ENCODE measurements around the gene EIF3A. TPM values are rescaled to one million over a fixed set of nuclear protein-coding genes. Genes with fewer than 3 reads are reported as not detected.
"Not testable (repeated sequence)": the region's sequence is repeated elsewhere in the genome, so short reads cannot be mapped to it uniquely, and the experiment has no call there.

EIF3A gene
- total RNA-seq, 1 donor from 2014 or later: 146 TPM

DNA sequence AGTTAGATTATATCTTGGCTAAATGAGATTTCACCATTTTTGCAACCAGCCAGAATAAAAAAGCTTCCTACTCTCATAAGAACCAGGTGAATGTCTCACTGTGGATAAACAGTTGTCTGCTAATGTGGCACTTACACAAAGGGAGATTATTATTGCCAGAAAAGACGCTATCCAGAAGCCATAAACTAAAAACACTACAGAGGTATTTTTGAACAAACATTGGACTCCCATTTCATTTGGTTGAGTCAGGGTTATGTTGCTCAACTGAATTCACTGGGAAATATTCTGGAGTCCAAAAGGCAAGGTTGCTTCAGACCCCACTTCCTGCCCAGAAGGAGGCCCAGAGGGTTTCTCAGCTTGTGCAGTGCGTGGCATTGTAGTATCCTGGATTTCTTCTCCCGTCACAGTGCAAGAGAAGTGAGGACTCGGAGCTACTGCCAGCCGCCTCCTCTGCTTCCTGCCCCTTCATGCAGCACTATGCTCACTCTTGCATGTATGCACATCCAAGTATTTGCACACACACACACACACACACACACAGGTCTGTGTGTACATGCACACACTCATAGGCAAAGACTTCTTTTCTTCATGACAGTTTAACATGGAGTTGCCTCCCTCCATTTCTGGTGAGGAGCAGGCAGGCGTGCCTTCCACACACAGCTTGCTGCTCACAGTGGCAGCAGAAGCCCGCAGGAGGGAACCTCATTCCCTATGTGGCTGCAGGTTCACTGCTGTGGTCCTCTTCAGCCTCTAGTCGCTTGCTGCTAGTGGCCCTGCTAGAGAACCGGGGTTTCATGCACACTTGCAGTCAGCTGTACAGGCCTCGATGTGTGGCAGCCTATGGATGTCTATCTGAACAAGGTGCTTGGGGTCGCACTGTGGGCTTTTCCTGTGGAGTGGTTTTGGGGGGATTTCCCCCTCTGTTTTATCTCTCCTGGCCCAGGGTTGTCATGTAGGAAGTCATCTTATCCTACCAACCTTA, 33.4 kb upstream of the EIF3A start:
- DNase-seq (ENCODE audit: extremely low spot score, unreplicated experiment): no peak
- TF ChIP-seq, protein P1, sequence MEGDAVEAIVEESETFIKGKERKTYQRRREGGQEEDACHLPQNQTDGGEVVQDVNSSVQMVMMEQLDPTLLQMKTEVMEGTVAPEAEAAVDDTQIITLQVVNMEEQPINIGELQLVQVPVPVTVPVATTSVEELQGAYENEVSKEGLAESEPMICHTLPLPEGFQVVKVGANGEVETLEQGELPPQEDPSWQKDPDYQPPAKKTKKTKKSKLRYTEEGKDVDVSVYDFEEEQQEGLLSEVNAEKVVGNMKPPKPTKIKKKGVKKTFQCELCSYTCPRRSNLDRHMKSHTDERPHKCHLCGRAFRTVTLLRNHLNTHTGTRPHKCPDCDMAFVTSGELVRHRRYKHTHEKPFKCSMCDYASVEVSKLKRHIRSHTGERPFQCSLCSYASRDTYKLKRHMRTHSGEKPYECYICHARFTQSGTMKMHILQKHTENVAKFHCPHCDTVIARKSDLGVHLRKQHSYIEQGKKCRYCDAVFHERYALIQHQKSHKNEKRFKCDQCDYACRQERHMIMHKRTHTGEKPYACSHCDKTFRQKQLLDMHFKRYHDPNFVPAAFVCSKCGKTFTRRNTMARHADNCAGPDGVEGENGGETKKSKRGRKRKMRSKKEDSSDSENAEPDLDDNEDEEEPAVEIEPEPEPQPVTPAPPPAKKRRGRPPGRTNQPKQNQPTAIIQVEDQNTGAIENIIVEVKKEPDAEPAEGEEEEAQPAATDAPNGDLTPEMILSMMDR (IDR thresholded peaks at IDR 0.05): no peak
- H3K4me1 Mint-ChIP-seq (ENCODE audit: unreplicated experiment): peaks cover 3% of the 10 kb centered on the region
- H3K36me3 Mint-ChIP-seq (ENCODE audit: unreplicated experiment): peaks cover 32% of the 10 kb centered on the region
- no peaks in the 10 kb centered on the region for H3K9me3 Mint-ChIP-seq (ENCODE audit: unreplicated experiment)
- H3K4me3 Mint-ChIP-seq (ENCODE audit: unreplicated experiment): no peak overlapping the region
- H3K27ac Mint-ChIP-seq (ENCODE audit: unreplicated experiment): peak overlapping the region; percentile 23
- H3K27me3 Mint-ChIP-seq (ENCODE audit: unreplicated experiment): no peaks in the 10 kb centered on the region

DNA sequence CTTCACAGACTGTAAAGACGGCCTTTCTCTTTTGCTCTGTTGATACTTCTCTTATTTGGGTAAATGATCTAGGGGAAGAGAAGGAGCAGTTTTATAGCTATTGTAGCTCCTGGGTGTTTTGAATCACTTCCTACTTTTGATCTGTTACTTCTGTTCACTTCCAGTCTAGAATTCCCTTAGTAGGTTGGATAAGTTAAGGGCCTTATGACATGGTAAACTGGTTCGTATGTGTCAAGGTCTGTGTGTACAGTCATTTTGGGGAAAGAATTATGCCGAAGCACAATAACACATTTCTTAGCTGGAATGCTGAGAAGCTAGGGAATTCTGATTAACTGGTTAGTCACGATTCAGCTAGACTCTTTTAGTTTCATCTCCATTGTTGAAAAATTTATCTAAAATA, 31.4 kb upstream of the EIF3A start:
- TF ChIP-seq, protein P1 (IDR thresholded peaks at IDR 0.05): no peak
- Mint-ChIP-seq H3K4me1 (ENCODE audit: unreplicated experiment) (peaks cover 3% of the 10 kb centered on the region), H3K36me3 (ENCODE audit: unreplicated experiment) (peaks cover 29% of the 10 kb centered on the region), H3K27me3 (ENCODE audit: unreplicated experiment) (no peaks in the 10 kb centered on the region), H3K27ac (ENCODE audit: unreplicated experiment) (no peak overlapping the region), H3K4me3 (ENCODE audit: unreplicated experiment) (no peak overlapping the region), H3K9me3 (ENCODE audit: unreplicated experiment) (no peaks in the 10 kb centered on the region)
- DNase-seq (ENCODE audit: extremely low spot score, unreplicated experiment): no peak

DNA sequence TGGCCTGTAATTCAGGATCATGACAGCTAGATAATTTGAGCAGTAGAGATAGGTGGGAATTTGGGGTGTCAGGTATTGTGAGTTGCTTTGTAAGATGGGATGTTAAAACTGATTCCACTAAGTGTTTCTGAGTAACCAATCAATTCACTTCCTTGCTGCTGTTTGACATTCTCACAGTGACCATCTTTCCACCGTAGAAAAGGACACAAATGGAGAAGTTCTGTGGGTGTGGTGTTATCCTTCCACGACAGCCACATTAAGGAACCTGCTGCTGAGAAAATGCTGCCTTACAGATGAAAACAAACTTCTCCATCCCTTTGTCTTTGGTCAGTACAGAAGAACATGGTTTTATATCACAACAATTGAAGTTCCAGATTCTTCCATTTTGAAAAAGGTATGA, 27.2 kb upstream of the EIF3A start:
- H3K27ac Mint-ChIP-seq (ENCODE audit: unreplicated experiment); H3K27me3 Mint-ChIP-seq (ENCODE audit: unreplicated experiment); H3K9me3 Mint-ChIP-seq (ENCODE audit: unreplicated experiment); DNase-seq (ENCODE audit: extremely low spot score, unreplicated experiment); H3K4me1 Mint-ChIP-seq (ENCODE audit: unreplicated experiment); H3K4me3 Mint-ChIP-seq (ENCODE audit: unreplicated experiment): not testable (repeated sequence)
- H3K36me3 Mint-ChIP-seq (ENCODE audit: unreplicated experiment): peaks cover 15% of the 10 kb centered on the region

DNA sequence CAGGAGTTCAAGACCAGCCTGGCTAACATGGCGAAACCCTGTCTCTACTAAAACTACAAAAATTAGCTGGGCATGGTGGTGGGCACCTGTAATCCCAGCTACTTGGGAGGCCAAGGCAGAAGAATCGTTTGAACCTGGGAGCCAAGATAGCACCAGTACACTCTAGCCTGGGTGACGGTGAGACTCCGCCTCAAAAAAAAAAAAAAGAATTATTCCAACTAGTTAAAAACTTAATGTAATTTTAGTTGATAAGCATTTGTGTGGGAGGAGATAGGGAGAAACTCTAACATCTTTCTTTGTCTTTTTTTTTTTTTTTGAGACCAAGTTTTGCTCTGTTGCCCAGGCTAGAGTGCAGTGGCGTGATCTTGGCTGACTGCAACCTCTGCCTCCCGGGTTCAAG, 26.5 kb upstream of the EIF3A start:
- not testable (repeated sequence) for H3K27ac Mint-ChIP-seq (ENCODE audit: unreplicated experiment); H3K4me1 Mint-ChIP-seq (ENCODE audit: unreplicated experiment); H3K9me3 Mint-ChIP-seq (ENCODE audit: unreplicated experiment); H3K27me3 Mint-ChIP-seq (ENCODE audit: unreplicated experiment); H3K4me3 Mint-ChIP-seq (ENCODE audit: unreplicated experiment); DNase-seq (ENCODE audit: extremely low spot score, unreplicated experiment)
- H3K36me3 Mint-ChIP-seq (ENCODE audit: unreplicated experiment): peaks cover 15% of the 10 kb centered on the region

DNA sequence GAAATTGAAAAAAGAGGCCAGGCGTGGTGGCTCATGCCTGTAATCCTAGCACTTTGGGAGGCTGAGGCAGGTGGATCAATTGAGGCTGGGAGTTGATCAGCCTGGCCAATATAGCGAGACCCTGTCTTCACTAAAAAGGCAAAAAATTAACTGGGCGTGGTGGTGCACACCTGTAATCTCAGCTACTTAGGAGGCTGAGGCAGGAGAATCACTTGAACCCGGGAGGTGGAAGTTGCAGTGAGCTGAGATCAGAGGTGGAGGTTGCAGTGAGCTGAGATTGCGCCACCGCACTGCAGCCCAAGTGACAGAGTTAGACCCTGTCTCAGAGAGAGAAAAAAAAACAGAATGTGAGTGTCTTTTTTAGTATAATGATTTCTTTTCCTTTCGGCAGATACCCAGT, 25.3 kb upstream of the EIF3A start:
- H3K36me3 Mint-ChIP-seq (ENCODE audit: unreplicated experiment); DNase-seq (ENCODE audit: extremely low spot score, unreplicated experiment); H3K9me3 Mint-ChIP-seq (ENCODE audit: unreplicated experiment); H3K4me1 Mint-ChIP-seq (ENCODE audit: unreplicated experiment); H3K27ac Mint-ChIP-seq (ENCODE audit: unreplicated experiment); H3K27me3 Mint-ChIP-seq (ENCODE audit: unreplicated experiment): not testable (repeated sequence)
- peak overlapping the region; percentile 18 for H3K4me3 Mint-ChIP-seq (ENCODE audit: unreplicated experiment)

DNA sequence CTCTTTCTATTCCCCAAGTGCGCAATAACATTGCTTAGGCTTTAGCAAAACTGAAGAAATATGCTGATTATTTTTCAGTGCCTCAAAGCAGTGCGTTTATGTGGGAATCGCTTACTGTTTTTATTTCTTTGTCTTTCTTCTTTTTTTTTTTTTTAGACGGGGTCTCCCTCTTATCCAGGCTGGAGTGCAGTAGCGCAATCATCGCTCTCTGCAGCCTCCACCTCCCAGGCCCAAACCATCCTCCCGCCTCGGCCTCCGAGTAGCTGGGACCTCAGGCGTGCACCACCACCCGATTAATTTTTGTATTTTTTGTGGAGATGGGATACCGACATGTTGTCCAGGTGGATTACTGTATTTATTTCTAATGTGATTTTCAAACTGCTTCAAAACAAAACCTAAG, 24.5 kb upstream of the EIF3A start:
- no peak for DNase-seq (ENCODE audit: extremely low spot score, unreplicated experiment)
- peaks cover 9% of the 10 kb centered on the region for H3K36me3 Mint-ChIP-seq (ENCODE audit: unreplicated experiment)
- TF ChIP-seq, protein P1 (IDR thresholded peaks at IDR 0.05): no peak
- H3K9me3 Mint-ChIP-seq (ENCODE audit: unreplicated experiment): no peaks in the 10 kb centered on the region
- peaks cover 4% of the 10 kb centered on the region for H3K4me1 Mint-ChIP-seq (ENCODE audit: unreplicated experiment)
- peak overlapping the region; percentile 75 for H3K4me3 Mint-ChIP-seq (ENCODE audit: unreplicated experiment)
- peak overlapping the region; percentile 41 for H3K27ac Mint-ChIP-seq (ENCODE audit: unreplicated experiment)
- peaks cover 4% of the 10 kb centered on the region for H3K27me3 Mint-ChIP-seq (ENCODE audit: unreplicated experiment)

All from osteocyte (in vitro differentiated cells).